ENCODE measurements around the gene APOBR.
"Not testable (repeated sequence)": the region's sequence is repeated elsewhere in the genome, so short reads cannot be mapped to it uniquely, and the experiment has no call there.

The APOBR gene, protein sequence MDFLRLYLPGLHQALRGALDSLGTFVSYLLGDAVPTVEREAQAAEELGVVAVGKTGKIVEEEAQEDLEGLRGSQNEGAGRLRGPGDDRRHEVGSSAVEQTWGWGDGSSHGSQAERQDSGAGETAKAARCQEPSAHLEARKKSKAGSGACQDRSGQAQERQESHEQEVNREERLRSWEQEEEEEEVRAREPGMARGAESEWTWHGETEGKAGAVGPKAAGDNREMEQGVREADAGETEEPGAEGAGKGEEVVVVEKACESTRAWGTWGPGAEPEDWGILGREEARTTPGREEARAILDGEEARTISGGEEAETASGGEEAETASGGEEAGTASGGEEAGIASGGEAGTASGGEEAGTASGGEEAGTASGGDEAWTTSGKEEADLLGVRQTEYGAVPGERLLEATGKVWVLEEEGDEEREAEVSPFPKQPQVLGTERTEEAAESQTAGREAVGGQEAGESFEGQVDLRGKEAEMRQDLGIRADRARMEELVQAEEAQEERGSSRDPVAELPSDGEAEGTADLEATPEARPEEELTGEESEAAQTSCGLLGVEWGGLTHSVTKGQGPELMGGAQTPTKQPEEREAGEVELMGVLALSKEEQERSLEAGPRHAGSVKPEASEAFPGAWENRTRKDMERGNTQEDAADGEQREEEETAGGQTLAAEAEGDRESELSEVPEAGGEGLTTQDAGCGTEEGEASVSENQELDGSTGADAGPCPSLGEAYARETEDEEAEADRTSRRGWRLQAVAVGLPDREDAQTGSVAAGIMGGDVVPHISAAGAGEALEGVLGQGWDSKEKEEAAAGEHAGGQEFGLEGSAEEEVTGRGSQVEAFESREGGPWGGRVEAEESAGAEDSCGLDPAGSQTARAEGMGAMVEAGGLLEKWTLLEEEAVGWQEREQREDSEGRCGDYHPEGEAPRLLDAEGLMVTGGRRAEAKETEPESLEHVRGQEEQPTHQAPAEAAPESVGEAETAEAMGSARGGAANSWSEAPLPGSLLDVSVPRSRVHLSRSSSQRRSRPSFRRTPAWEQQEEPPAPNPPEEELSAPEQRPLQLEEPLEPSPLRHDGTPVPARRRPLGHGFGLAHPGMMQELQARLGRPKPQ

DNA sequence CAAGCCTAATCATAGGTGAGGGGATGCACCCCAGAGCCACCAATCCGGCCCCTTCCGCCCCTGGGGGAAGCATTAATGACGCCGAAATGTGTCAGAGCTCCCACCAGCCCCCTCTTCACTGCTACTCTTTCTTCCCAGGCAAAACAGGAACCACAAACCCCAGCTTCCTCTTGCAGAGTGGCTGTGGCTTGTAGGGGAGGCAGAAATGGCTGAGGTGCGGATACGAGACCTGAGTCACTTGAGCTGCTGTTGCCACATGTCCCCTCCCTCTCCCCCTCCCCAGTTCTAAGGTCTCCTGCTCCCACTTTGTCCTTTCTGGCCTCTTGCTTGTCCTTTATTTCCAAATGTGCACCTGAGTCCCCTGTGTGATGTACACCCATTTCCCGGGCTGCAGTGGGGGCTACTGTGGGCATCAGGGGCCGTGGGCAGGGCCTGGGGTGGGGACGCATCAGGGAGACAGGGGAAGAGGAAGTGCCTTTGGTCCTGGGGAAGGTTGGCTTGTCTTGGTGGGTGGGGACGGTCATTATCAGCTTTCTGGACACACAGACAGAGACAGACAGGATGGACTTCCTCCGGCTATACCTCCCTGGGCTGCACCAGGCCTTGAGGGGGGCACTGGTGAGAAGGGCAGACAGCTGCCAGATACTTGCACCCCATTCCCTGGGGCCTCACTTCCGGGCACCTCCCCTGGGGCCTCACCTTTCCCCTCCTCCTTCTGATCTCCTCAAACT lies at the start of gene APOBR:
APOBR (plus strand) TSS at position 523 of the 731 bp plus-strand sequence; CDS start at position 562, 39 bp downstream.
- peak; percentile 79 to 99 for DNase-seq

DNA sequence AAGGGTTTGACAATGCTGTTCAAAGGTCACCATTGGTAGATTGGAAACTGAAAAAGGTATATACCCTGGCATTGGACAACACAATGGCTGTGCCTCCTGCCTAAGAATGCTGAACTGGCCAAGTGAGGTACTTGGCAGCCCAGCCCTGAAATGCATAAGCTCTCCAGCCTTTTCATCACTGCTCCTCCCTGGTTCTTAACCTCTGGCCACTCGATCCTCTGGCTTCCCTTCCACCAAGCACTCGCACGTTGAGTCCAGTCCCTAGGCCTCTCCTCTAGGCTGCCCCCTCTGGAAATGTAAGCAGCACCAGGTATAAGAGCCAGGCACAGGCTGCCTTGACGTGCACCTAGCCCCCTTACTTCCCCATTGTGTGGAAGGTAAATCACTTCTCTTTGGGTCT lies 48.1 kb upstream of the APOBR start:
- DNase-seq = not testable (repeated sequence)

DNA sequence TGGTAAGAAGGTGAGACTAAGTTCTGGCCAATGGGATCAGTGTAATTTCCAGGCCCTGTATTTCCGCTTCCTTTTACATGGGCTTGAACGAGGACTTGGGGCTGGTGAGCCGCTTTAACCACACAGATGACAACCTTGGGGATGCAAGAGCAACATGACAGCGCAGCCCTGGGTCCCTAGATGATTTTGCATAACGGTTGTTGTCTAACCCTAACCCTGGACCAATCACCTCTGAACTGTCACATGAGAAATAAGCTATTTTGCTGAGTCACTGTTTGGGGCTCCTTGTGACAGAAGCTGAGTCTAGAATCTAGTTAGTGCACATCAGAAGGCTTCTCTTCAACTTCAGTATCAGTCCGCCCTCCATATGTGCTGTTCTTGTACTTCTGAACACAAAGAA lies 47.4 kb upstream of the APOBR start:
- DNase-seq = not testable (repeated sequence)

DNA sequence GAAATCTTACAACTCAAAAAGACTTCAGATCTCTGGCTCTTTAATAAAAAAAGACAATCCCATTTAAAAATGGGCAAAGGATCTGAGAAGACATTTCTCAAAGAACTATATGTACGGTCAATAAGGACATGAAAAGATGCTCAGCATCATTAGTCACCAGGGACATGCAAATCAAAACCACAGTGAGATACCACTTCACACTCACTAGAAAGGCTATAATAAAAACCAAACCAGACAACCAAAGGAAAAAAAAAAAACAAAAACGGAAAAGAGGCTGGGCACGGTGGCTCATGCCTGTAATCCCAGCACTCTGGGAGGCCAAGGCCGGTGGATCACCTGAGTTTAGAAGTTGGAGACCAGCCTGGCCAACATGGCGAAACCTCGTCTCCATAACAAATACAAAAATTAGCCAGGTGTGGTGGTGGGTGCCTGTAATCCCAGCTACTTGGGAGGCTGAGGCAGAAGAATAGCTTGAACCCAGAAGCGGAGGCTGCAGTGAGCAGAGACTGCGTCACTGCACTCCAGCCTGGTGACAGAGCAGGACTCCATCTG lies 20.7 kb upstream of the APOBR start:
- DNase-seq = no peak

DNA sequence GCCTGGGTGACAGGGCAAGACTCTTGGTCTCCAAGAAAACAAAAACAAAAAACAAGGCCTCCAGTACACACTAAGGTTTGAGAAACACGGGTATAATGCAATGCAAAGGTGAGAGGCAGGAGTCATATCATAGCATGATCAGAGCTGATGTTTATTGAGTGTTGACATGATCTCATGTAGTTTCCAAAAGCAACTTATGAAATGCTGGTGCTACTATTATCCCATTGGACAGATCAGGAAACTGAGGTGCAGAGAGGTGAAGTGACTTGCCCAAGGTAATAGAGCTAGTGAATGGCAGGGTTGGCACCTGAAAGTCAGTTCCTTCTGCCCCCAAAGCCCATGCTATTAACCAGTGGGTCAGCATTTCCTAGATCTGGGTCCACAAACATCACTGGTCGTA lies 19.2 kb upstream of the APOBR start:
- no peak for DNase-seq

DNA sequence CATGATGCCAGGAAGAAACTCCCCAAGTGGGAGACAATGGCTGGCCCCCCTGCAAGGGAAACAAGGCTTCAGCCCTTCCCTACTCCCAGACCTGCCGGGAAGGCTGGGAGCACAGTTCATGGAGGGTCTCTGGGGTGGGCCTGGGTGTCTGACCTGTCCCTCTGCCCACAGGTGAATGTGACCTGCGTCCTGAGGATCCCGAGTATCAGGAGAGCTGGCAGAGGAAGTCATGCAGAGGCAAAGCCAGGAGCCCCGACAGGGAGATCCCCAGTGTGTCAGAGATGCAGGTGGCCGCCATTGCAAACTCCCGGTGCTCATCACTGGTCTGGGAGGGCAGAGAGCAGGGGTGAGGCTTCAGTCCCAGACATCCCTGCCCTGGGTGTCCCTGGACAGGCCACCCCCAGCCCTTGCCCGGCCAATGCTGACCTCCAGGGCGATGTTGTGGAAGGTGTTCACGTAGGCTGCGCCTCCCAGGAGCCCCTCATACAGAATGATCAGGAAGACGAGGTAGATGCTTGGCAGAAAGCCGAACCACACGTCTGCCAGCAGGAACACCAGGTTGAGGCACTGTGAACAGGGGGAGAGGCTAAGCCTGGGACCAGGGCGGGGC lies 17.0 kb upstream of the APOBR start:
- DNase-seq = no peak

DNA sequence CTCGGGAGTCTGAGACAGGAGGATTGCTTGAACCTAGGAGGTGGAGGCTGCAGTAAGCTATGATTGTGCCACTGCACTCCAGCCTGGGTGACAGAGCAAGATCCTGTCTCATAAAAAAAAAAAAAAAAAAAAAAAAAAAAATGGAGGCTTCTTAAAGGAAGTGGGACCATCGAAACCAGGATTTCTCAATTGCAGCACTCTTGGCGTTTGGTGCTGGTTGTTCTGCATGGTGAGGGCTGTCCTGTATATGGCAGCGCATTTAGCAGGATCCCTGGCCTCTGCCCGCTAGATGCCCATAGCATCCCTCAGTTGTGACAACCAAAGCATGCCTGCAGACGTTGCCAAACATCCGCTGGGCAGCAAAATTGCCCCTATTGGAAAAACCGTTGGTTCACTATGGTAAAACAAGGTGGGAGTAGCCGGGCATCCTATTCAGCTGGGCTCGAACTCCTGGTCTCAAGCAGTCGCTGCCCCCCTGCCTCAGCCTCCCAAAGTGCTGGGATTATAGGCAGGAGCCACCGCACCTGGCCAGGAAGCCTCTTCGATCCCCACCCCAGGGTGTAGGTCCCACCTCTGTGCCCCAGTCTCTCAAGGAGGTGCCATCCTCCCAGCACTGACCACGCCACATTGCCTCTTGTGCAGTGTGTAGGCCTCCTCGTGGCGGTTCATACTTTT lies 15.8 kb upstream of the APOBR start:
- no peak for DNase-seq

DNA sequence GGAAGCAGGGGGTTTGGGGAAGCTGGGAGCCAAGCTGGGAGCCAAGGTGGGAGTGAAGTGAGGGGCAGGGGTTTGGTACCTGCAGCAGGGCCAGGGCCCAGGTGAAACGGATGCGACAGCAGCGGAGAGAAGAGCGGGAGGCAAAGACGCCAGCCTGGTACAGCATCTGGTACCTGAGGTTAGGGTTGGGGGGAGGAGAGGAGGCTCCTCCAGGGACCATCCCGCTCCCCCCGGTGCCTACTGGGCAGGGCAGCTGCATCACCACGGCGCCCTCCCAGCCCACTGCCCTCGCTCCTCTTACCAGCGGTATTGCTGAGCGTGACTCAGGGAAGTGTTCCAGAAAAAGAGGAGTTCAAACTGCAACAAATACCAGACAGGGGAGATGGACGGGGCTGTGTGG lies 12.4 kb upstream of the APOBR start:
- DNase-seq = no peak

DNA sequence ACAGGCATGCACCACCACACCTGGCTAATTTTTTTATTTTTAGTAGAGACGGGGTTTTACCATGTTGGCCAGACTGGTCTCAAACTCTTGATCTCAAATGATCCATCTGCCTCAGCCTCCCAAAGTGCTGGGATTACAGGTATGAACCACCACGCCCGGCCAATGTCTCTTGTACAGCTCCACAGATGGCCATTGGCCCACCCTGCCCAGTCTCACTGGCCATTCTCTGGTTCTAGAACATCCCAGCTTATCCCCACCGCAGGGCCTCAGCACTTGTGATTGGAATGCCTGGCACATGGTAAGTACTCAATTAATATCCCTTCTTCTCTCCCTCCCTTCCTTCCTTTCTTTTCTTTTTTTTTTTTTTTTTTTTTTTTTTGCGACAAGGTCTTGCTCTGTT lies 11.1 kb upstream of the APOBR start:
- DNase-seq = not testable (repeated sequence)

DNA sequence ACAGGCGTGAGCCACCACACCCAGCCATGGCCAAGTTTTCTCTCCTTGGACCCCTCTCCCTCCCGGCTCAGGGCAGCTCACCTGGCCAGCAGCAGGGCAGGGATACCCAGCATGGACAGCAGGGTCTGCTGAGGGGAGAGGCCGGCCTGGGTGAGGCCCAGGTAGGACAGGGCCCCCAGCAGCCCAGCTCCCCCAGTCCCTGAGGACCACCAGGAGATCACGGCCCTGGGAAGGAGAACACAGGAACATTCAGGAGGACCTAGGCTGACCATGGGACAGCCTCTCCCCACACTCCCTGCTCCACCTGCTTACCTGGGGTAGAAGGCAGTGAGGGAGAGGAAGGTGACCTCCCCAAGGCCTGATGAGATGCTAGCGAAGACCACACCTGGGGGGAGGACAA lies 8.2 kb upstream of the APOBR start:
- no peak for DNase-seq

DNA sequence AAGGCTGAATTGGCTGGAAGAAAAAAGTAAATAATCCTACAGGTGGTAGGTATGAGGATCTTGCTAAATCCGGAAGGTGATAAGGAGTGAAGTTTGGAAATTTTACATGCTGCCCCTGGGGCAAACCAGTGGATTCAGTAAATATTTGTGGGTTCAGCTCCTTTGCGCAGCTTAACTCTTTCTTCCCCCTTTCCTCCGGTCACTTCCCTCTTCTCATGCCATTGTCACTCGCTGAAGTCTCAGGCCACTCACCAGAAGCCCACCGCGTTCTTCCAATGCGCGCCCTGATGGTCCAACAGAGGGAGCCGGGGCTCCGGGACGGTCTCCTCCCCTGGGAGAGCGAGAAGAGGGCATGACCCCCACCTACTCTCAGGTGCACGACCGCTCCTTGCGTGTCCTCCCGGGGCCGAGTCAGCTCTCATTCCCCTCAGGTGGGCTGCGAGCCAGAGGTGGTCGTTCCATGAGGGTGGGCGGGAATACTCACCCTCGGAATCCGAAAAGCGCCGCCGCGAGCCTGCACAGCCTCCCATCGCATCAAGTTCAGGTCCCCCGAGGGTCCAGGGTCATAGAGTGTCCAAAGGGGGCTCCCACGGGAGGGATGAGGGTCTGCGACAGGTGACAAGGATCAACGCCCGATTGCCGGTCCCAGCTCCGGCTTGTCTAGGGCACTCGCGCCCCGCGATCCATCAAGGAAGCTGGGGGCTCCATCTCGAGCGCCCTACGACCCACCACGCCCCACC lies 3.0 kb upstream of the APOBR start:
- no peak for DNase-seq

DNA sequence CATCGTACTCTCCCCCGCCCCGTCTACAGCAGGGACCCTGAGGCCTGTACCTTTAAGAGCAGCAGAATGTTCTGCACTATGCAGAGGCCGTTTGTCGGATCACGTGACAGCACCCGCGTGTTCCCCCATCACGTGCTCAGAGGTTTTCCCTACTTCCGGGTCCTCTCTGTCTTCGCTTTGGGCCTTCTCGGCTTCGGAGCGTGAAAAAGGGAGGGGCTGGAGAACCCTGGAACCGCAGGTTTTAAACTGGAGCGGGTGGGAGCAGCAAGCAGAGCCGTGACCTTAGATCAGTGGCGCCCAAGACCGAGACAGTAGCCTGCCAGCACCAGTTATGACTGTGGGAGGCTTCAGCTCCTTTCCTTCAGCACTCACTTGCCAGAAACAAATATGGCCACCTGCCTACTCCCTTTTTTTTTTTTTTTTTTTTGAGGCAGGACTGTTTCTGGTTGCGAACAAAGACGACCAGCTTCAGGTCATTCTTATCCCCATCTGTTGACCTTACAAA lies 2.4 kb upstream of the APOBR start, which contains the start of gene CLN3:
CLN3 (minus strand) TSS at position 105 of the 505 bp plus-strand sequence. CDS start 315 bp downstream, outside the sequence.
- peak; percentile 85 to 97 for DNase-seq

DNA sequence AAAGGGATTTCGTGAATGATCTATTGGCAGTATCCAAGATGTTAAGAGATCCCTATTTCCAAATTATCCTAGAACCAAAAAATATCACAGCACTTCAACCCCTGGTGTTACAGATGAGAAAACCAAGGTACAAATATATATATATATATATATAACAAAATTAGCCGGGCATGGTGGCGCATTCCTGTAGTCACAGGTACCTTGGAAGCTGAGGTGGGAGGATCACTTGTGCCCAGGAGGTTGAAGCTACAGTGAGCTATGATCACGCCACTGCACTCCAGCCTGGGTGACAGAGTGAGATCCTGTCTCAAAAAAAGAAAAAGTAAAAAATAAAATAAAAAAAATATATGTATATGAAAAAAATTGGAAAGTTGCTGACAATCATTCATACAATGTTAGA lies 1.9 kb upstream of the APOBR start:
- DNase-seq = no peak

DNA sequence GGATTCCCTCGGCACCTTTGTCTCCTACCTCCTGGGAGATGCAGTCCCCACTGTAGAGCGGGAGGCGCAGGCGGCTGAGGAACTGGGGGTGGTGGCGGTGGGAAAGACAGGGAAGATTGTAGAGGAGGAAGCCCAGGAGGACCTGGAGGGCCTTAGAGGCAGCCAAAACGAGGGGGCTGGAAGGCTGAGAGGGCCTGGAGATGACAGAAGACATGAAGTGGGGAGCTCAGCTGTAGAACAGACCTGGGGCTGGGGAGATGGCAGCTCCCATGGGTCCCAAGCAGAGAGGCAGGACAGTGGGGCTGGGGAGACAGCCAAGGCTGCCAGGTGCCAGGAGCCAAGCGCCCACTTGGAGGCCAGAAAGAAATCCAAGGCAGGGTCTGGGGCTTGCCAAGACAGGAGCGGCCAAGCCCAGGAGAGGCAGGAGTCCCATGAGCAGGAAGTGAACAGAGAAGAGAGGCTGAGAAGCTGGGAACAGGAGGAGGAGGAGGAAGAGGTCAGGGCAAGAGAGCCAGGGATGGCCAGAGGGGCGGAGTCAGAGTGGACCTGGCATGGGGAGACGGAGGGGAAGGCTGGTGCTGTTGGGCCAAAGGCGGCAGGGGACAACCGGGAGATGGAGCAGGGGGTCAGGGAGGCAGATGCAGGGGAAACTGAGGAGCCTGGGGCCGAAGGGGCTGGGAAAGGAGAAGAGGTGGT lies 803 bp downstream of the APOBR start:
- peak in 1 of 2 donors; percentile 7 for DNase-seq

DNA sequence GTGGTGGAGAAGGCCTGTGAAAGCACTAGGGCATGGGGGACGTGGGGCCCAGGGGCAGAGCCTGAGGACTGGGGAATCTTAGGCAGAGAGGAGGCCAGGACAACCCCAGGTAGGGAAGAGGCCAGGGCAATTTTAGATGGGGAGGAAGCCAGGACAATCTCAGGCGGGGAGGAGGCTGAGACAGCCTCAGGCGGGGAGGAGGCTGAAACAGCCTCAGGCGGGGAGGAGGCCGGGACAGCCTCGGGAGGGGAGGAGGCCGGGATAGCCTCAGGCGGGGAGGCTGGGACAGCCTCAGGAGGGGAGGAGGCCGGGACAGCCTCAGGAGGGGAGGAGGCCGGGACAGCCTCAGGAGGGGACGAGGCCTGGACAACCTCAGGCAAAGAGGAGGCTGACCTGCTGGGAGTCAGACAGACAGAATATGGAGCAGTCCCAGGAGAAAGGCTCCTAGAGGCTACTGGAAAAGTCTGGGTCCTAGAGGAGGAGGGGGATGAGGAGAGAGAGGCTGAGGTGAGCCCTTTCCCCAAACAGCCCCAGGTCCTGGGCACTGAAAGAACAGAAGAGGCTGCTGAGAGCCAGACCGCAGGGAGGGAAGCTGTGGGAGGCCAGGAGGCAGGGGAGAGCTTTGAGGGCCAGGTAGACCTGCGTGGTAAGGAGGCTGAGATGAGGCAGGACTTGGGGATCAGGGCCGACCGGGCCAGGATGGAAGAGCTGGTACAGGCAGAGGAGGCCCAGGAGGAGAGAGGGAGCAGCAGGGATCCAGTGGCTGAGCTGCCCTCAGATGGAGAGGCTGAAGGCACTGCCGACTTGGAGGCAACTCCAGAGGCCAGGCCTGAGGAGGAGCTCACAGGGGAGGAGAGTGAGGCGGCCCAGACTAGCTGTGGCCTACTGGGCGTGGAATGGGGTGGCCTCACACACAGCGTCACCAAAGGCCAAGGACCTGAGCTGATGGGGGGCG lies 1.6 kb downstream of the APOBR start:
- no peak for DNase-seq

DNA sequence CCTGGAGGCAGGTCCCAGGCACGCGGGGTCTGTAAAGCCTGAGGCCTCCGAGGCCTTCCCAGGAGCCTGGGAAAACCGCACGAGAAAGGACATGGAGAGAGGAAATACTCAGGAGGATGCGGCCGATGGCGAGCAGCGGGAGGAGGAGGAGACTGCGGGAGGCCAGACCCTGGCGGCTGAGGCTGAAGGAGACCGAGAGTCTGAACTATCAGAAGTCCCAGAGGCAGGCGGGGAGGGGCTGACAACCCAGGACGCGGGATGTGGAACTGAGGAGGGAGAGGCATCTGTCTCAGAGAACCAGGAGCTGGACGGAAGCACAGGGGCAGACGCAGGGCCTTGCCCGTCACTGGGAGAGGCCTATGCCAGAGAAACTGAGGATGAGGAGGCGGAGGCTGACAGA lies 2.4 kb downstream of the APOBR start:
- DNase-seq = no peak

DNA sequence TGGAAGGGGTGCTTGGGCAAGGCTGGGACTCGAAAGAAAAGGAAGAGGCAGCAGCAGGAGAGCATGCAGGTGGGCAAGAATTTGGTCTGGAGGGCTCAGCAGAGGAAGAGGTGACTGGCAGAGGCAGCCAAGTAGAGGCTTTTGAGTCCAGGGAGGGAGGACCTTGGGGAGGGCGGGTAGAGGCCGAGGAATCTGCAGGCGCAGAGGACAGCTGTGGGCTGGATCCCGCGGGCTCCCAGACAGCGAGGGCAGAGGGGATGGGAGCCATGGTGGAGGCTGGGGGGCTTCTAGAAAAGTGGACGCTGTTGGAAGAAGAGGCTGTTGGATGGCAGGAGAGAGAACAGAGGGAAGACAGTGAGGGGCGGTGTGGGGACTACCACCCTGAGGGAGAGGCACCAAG lies 2.9 kb downstream of the APOBR start:
- DNase-seq = no peak

DNA sequence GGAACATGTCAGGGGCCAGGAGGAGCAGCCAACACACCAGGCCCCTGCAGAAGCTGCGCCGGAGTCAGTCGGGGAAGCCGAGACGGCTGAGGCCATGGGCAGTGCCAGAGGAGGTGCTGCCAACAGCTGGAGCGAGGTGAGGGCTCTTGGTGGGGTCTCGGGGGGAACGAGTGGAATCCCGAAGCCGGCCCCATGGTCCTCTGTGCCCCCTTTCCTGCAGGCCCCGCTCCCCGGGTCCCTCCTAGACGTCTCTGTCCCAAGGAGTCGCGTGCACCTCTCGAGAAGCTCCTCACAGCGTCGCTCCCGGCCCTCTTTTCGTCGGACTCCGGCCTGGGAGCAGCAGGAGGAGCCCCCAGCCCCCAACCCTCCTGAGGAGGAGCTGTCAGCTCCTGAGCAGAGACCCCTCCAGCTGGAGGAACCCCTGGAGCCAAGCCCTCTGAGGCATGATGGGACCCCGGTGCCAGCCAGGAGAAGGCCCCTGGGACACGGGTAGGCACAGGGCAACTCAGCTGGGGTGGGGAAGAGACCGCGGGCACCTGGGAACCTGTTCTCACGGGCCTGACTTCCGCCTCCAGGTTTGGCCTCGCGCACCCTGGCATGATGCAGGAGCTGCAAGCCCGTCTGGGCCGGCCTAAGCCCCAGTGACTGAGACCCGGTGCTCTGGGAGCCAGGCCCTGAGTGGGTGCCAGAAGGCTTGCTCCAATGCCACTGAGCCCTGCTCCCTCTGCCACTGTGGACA lies 3.6 kb downstream of the APOBR start:
- no peak for DNase-seq

Data from bone marrow (tissue), 2 donors.